GM21723 (cell line): ENCODE data around the gene CYYR1.

Experiments used
- ATAC-seq: cut with Tn5 transposase; IDR thresholded peaks from one replicate; pipeline ENCODE4 v1.9.1; 2021; ENCODE audit warnings: mild to moderate bottlenecking, moderate library complexity; ENCODE audit not compliant: unreplicated experiment

Gene CYYR1

GRCh38 chr21:26554365-26554764 is 18.7 kb downstream of the CYYR1 start:
- ATAC-seq = no peak

- ATAC-seq = no peak
Observed at GRCh38 chr21:26553898-26554297, 19.2 kb downstream of the CYYR1 start.

DNA sequence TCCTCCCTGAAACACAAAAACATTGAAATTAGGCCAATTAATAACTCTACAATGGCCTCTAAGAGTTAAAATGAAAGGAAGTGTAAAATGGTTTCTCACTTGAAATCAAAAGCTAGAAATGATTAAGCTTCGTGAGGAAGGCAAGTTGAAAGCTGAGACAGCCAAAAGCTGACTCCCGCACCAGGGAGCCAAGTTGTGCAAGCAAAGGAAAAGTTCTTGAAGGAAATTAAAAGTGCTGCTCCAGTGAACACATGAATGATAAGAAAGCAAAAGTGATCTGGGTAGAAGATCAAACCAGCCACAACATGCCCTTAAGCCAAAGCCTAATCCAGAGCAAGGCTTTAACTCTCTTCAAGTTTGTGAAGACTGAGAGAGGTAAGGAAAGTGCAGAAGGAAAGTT is 22.8 kb downstream of the CYYR1 start:
- no peak for ATAC-seq

- ATAC-seq = no peak
Observed at GRCh38 chr21:26546446-26547097, 26.5 kb downstream of the CYYR1 start.

DNA sequence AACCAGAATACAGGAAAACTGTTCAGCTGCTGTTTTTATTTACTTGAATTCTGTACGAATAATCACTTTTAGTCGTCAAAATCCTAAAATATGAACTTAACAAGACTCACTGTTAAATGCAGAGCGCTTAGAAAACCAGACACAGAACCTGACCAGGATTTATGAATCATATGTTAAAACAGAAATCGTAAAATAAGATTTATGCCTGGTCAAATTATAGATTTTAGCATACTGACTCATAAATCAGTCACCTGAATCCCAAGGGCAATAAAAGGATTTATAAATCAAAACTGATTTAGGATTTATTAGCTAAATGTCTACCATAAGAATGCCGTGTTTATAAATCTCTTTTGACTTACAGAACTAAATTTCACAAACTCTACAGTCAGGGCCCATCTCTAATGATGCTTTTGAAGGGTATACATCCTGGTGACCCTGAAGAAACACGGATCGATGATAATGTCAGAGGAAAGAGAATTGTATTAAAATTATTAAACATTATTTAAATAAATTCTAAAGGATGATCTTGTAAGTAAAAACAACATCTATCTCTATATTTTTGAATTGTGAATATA is 28.8 kb downstream of the CYYR1 start:
- no peak for ATAC-seq

GRCh38 chr21:26540651-26541050 is 32.4 kb downstream of the CYYR1 start:
- no peak for ATAC-seq

DNA sequence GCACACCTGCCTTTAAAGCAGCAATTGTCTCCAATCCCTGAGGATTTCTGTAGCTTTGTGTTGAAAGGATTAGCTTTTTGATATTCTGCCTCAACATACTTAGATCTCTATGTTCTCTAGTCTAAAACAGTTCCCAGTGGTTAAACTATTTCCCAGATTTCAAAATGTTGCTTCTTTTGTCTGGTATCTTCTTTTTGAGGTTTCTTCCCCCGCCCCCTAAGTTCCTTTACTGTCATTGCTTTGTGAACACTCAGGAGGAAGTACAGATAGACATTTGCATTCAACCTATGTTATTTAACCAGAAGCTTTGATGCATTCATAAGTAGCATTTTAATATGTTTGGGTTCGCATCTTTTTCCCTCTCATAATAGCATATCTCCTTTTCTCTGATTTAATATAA is 33.5 kb downstream of the CYYR1 start:
- no peak for ATAC-seq

GRCh38 chr21:26534517-26534916 is 38.6 kb downstream of the CYYR1 start:
- ATAC-seq = no peak

GRCh38 chr21:26532208-26532607 is 40.9 kb downstream of the CYYR1 start:
- no peak for ATAC-seq

DNA sequence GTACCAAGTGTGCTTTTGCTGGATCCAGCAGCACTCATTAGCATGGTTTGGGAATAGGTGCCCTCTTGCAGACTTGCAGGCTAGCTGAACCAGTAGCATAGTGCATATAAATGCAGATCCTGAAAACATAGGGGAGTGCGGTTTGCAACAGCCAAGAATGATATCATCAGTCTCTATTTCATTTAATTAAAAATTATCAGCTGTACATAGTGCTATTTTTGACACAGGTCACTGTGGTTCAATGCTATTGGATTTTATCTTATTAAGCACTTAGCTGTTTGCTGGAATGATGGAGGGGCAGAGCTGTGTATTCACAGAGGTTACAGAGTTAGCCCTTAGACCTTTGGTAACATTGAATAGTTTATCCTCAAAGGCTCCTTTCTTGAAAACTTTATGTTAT is 43.6 kb downstream of the CYYR1 start:
- no peak for ATAC-seq

DNA sequence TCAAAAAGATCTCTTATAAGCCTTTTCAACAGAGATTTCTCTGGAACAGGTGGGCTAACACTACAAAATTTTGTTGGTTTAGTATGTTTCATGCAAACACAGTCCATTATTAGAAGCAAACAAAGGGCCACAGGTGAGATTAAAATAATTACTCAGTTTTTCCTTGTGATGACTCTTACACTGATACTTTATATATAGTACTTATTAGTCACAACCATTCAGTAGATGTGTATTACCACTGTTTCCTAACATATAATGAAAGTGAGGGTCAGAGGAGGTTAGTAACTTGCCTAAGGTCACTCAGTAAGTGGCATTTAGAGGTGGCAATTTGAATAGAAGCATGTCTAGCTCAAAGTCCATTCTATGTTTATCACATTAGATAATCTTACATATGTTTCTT is 44.2 kb downstream of the CYYR1 start:
- no peak for ATAC-seq

- ATAC-seq = no peak
Observed at GRCh38 chr21:26522704-26523103, 50.4 kb downstream of the CYYR1 start.

DNA sequence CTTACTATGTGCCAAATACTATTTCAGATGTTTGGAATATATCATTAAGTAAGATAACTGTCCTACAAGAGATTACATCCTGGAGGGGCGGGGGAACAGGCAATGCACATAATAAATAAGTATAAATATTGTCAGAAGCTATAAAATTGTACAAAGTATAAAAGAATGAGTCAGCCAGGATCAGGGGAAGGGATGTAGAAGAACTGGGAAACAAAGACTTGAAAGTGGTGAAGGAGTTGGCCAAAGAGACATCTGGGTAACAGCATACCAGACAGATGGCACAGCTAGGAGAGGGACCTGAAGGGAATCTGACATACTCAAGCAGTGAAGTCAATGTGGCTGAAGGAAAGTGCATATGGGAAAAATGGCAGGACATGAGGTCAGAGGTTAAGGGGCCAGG is 53.9 kb downstream of the CYYR1 start:
- ATAC-seq = no peak

- ATAC-seq = no peak
Observed at GRCh38 chr21:26515257-26515656, 57.8 kb downstream of the CYYR1 start.

- no peak for ATAC-seq
Observed at GRCh38 chr21:26513212-26513611, 59.9 kb downstream of the CYYR1 start.

DNA sequence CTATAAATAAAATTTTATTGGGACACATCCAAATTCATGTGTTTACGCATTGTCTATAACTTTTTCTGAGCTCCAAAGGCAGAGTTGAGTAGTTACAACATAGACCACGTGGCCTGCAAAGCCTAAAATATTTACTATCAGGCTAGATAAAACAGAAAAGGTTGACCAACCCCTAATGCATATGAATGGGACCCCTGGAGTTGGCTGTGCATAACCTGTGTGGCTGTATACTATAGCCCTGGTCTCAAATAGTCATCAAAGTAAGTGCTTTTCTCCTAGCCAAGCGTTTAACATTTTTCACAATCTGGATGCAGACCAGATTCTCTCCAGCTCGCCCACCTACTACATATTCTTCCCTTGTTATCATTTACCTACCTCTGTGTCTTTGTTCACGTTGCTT is 60.4 kb downstream of the CYYR1 start:
- no peak for ATAC-seq

- ATAC-seq = no peak
Observed at GRCh38 chr21:26508903-26509302, 64.2 kb downstream of the CYYR1 start.

DNA sequence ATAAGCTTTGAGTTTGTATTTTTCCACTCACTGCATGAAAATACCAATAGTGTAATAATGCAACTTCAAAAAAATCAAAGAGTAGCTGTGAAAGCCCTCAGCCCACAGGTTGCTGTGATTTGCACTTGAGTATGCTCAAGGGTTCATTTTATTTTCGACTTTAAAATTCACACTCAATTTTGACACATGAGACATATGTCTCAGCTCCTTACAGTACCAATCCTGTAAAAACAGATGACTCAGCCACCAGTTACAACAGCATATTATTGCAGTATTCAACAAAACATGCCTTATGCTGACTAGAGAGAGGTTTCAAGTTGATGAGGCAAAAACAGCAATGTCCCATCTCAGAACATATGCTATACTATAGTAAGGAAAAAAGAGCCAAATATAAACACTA is 66.1 kb downstream of the CYYR1 start:
- ATAC-seq = no peak

DNA sequence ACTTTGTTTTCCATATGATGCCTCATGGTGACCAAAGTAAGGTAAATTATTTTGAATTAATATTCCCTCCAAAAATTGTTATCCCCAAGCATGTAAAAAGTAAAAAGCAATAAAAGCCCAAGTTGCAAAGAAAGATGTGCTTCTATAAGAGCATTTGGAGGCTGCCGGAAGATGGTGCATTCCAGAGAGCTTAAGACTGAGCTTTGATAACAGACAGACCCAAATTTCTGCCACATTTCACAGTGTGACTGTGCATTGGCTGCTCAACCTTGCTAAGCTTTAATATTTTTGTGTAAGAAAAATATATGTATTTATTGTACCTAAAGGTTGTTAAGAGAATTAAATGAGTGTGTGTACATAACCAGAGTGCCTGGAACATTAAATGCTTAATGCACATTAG is 67.9 kb downstream of the CYYR1 start:
- ATAC-seq = no peak

DNA sequence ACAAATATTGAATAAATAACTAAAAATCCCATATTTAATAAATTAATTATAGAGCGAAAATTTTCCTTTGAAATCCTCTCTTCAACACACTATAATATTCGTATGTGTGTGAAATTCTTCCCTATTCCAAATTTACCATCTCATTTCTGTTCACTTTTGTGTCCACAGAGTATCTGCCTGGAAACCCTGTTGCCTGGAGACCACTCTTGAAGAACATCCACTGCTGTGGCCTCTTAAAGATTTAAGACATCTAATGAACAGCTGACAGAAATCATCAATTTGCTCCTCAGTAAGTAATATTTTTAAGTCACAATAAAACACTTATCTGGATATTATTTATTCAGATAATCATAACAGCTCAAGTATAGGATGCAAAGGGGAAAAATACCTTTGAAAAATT is 69.7 kb downstream of the CYYR1 start:
- ATAC-seq = no peak

GRCh38 chr21:26501495-26502021 is 71.5 kb downstream of the CYYR1 start:
- ATAC-seq = no peak

- no peak for ATAC-seq
Observed at GRCh38 chr21:26499495-26499894, 73.6 kb downstream of the CYYR1 start.
